ENCODE data around the gene TIMM10B. TPM values are rescaled to one million over a fixed set of nuclear protein-coding genes. Genes with fewer than 3 reads are reported as not detected.
A peak's percentile ranks its signal among the peaks of the same experiment; 100 is the strongest.

Gene TIMM10B, protein sequence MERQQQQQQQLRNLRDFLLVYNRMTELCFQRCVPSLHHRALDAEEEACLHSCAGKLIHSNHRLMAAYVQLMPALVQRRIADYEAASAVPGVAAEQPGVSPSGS
- 10 to 100 TPM; 10.0 to 14.5 (median 12.4) TPM for total RNA-seq

DNA sequence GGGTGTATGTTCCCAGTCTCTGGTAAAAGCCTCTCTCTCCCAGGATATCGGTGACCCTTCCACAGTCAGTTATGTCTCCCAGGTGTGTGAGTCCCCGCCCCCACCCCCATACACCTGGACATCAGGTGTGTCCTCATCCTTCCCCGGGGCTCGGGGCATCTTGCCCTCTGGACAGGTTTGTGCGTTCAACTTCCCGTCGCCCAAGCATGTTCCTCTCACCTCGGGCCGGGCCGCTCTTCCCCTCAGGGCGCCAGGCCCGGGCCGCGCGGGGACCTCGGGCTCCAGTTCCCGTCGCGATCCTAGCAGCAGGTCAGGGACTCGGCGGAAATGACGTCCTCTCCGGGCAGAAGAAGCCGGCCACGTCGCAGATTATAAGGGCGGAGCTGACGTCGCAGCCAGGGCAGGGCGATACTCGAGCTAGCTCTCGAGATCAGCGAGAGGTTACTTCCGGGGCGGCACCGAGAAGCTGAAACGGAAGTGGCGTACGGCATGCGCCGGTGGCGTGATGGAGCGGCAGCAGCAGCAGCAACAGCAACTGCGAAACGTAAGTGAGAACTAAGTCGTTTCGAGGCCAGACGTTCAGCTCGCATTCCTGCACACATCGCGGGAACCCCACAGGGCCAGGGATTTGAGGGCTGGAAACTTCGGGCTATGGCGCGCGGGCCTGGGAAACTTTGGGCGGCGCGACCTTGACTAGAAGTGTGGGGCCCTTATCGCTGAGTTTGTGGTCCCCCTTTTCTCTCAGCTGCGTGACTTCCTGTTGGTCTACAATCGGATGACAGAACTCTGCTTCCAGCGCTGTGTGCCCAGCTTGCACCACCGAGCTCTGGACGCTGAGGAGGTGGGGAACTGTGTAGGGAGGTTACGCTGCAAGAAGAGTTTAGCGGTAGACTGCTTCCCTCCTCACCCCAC, at the start of gene TIMM10B, which contains the start of gene ARFIP2:
Gene TIMM10B (plus strand): TSS at position 490 of the 912 bp plus-strand sequence. CDS start 16 bp downstream, at position 506.
Gene ARFIP2 (minus strand): TSS at position 320 of the 912 bp plus-strand sequence. CDS start 910 bp downstream, outside the sequence.
- peak within 1 kb of the TSS; percentile 93 to 97 (median 94) for H3K27ac ChIP-seq
- peaks cover 0 to 55% of the 10 kb centered on the region in 2 donors for H3K36me3 ChIP-seq
- peak; percentile 98 to 99 for ATAC-seq
- H3K9me3 ChIP-seq, result no peaks in the 10 kb centered on the region
- peak within 1 kb of the TSS; percentile 85 to 95 (median 87) for H3K4me3 ChIP-seq
- intact Hi-C loops (cut with DNase I; ENCODE audit: low total_unique reads), result loop anchor here (1.0 to 5.0 kb wide), 6 partner anchors 91 to 1508 kb away; partner anchors contain the start of genes CNGA4, ILK, RRP8 and SMPD1
- TF ChIP-seq, protein P1, sequence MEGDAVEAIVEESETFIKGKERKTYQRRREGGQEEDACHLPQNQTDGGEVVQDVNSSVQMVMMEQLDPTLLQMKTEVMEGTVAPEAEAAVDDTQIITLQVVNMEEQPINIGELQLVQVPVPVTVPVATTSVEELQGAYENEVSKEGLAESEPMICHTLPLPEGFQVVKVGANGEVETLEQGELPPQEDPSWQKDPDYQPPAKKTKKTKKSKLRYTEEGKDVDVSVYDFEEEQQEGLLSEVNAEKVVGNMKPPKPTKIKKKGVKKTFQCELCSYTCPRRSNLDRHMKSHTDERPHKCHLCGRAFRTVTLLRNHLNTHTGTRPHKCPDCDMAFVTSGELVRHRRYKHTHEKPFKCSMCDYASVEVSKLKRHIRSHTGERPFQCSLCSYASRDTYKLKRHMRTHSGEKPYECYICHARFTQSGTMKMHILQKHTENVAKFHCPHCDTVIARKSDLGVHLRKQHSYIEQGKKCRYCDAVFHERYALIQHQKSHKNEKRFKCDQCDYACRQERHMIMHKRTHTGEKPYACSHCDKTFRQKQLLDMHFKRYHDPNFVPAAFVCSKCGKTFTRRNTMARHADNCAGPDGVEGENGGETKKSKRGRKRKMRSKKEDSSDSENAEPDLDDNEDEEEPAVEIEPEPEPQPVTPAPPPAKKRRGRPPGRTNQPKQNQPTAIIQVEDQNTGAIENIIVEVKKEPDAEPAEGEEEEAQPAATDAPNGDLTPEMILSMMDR (IDR thresholded peaks at IDR 0.05 in 4 of 5, conservative IDR thresholded peaks at IDR 0.05 in 1 of 5), result no peak
- peak; percentile 93 to 97 for TF ChIP-seq POLR2A (IDR thresholded peaks at IDR 0.05)
- DNase-seq, result peak; percentile 98 to 99
- H3K27me3 ChIP-seq, result no peaks in the 10 kb centered on the region
- in situ Hi-C loops (cut with MboI; ENCODE audit: low sequenced_read_pairs in 4 of 4), result loop anchor here in 3 of 4 donors (25.0 kb wide), 1 partner anchor 244 kb away; the partner anchor contains the start of genes CNGA4 (in 3 of the 3) and FHIP1B (in 3 of the 3)
- H3K4me1 ChIP-seq, result peaks cover 24 to 31% of the 10 kb centered on the region in 2 donors

DNA sequence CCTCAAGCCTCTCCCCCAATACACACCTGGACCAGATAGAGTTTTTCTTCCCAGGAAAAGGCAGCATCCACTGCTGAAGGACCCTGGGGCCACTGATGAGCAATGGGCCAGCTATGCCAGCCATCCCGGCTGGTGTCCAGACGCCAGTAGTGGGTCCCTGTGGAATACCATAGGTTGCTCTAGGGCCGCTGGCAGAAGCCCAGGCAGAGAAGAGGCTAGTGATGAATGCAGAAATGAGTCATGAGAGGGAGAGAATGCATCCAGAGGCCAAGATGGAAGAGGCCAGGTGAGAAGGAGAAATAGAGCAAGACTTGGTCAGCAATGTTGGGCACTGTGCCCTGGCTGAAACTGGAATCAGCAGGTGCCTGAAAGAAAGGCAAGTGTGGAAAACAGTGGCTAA, 49.4 kb upstream of the TIMM10B start:
- TF ChIP-seq POLR2A (IDR thresholded peaks at IDR 0.05), result no peak
- TF ChIP-seq, protein P1 (IDR thresholded peaks at IDR 0.05 in 4 of 5, conservative IDR thresholded peaks at IDR 0.05 in 1 of 5), result no peak
- Histone ChIP-seq H3K27ac (no peak overlapping the region), H3K9me3 (no peaks in the 10 kb centered on the region), H3K27me3 (no peaks in the 10 kb centered on the region), H3K4me1 (no peaks in the 10 kb centered on the region), H3K36me3 (no peaks in the 10 kb centered on the region), H3K4me3 (no peak overlapping the region)
- DNase-seq (no peak), ATAC-seq (no peak)
- intact Hi-C loops (cut with DNase I; ENCODE audit: low total_unique reads) (no loop called here), in situ Hi-C loops (cut with MboI; ENCODE audit: low sequenced_read_pairs in 4 of 4) (no loop called here)

DNA sequence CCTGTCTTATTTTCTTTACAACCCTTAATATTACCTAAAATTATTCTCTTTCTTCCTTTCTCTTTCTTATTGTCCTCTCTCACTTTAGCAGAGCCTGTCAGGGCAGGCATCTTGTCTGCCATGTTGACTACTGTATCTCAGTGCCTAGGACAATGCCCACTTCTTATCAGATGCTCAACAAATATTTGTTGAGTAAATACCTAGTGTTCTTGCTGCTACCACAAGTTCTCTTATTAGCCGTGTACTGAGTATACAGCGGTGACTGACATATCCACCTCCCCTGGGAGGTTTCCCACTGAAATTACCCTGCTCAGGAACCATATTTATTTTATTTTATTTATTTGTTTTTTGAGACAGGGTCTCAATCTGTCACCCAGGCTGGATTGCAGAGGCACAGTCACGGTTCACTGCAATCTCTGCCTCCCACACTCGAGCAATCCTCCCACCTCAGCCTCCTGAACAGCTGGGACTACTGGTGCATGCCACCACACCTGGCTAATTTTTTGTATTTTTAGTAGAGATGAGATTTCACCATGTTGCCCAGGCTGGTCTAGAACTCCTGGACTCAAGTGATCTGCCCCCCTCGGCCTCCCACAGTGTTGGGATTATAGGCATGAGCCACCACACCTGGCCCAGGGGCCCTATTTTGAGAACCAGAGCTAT, 47.2 kb upstream of the TIMM10B start:
- TF ChIP-seq, protein P1 (IDR thresholded peaks at IDR 0.05 in 4 of 5, conservative IDR thresholded peaks at IDR 0.05 in 1 of 5), result no peak
- no peak for TF ChIP-seq POLR2A (IDR thresholded peaks at IDR 0.05)
- in situ Hi-C loops (cut with MboI; ENCODE audit: low sequenced_read_pairs in 4 of 4), result no loop called here
- H3K4me1 ChIP-seq, result no peaks in the 10 kb centered on the region
- no peaks in the 10 kb centered on the region for H3K36me3 ChIP-seq
- no peak for DNase-seq
- H3K27me3 ChIP-seq, result no peaks in the 10 kb centered on the region
- H3K4me3 ChIP-seq, result no peak overlapping the region
- intact Hi-C loops (cut with DNase I; ENCODE audit: low total_unique reads), result no loop called here
- H3K27ac ChIP-seq, result no peak overlapping the region
- H3K9me3 ChIP-seq, result no peaks in the 10 kb centered on the region
- no peak for ATAC-seq

DNA sequence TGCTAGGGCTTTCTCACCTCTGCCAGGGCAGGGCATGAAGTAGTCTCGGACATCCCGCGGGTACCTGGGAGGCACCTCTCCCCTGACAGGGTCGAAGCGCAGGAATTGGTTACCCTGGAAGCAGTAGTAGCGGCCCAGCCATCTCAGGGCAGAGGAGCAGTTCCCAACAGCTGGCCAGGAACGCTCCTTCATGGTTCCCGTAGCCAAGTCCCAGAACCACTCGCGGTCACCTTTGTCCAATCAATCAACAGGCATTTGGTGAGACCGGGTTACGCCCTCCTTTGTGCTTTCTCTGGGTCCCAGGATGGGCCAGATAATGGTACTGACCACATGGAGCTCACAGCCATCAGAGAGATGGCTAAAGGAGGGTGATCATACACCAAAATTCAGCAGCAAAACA, 43.9 kb upstream of the TIMM10B start:
- Histone ChIP-seq H3K9me3 (no peaks in the 10 kb centered on the region), H3K4me3 (no peak overlapping the region), H3K36me3 (no peaks in the 10 kb centered on the region), H3K27me3 (no peaks in the 10 kb centered on the region), H3K27ac (no peak overlapping the region), H3K4me1 (no peaks in the 10 kb centered on the region)
- TF ChIP-seq, protein P1 (IDR thresholded peaks at IDR 0.05 in 4 of 5, conservative IDR thresholded peaks at IDR 0.05 in 1 of 5), result no peak
- no peak for TF ChIP-seq POLR2A (IDR thresholded peaks at IDR 0.05)
- DNase-seq (no peak), ATAC-seq (no peak)
- intact Hi-C loops (cut with DNase I; ENCODE audit: low total_unique reads) (no loop called here), in situ Hi-C loops (cut with MboI; ENCODE audit: low sequenced_read_pairs in 4 of 4) (no loop called here)

All from gastrocnemius medialis (tissue), 4 donors.